GM23338 (cell line): ENCODE results near the gene SHCBP1L.

ENCODE experiments used
- CREB1 ChIP-seq: fragments of 250-450 bp; sonication (Bioruptor Pico); IDR thresholded peaks from 2 replicates; pipeline ENCODE4 v1.5.0; 2020; ENCODE audit warnings: low read depth, mild to moderate bottlenecking, moderate library complexity
- EZH2 ChIP-seq: fragments of 200-600 bp; sonication (generic); IDR thresholded peaks from one replicate; pipeline ENCODE4 v1.8.0; 2017; ENCODE audit warnings: antibody characterized with exemption, mild to moderate bottlenecking, low read depth; ENCODE audit not compliant: unreplicated experiment
- EZH2phosphoT487 ChIP-seq: fragments of 200-600 bp; sonication (generic); IDR thresholded peaks from one replicate; pipeline ENCODE4 v1.8.1; 2018; ENCODE audit warnings: antibody characterized with exemption; ENCODE audit not compliant: unreplicated experiment
- JUNB ChIP-seq: IDR thresholded peaks from one replicate; pipeline ENCODE4 v1.6.1; 2016; ENCODE audit warnings: antibody characterized with exemption; ENCODE audit not compliant: unreplicated experiment
- NANOG ChIP-seq: IDR thresholded peaks from 2 replicates; pipeline ENCODE4 v1.6.1; 2016; ENCODE audit warnings: antibody characterized with exemption, borderline replicate concordance
- POLR2AphosphoS5 ChIP-seq: IDR thresholded peaks from 2 replicates; pipeline ENCODE4 v1.6.1; 2016; ENCODE audit warnings: antibody characterized with exemption, low read depth
- REST ChIP-seq: IDR thresholded peaks from one replicate; pipeline ENCODE4 v1.6.1; 2018; ENCODE audit warnings: antibody characterized with exemption; ENCODE audit not compliant: unreplicated experiment
- STAT1 ChIP-seq: IDR thresholded peaks from one replicate; pipeline ENCODE4 v1.6.1; 2016; ENCODE audit warnings: antibody characterized with exemption; ENCODE audit not compliant: unreplicated experiment
- ZNF114 ChIP-seq: fragments of 250-450 bp; sonication (Bioruptor Pico); IDR thresholded peaks from 2 replicates; pipeline ENCODE4 v1.5.0; 2020; ENCODE audit warnings: mild to moderate bottlenecking, moderate library complexity
- ZNF331 ChIP-seq: fragments of 250-450 bp; sonication (Bioruptor Pico); IDR thresholded peaks from 2 replicates; pipeline ENCODE4 v1.5.0; 2020; ENCODE audit warnings: low read depth, mild to moderate bottlenecking, moderate library complexity
- TF ChIP-seq, protein P1 (sequence below), 2 experiments: fragments of 200-600 bp in 1 of 2; sonication (generic) in 1 of 2; conservative IDR thresholded peaks; 2 replicates each; pipeline versions ENCODE4 v1.5.1 to v1.6.1; 2016 to 2017; ENCODE audit warnings: antibody characterized with exemption in 2 of 2, low read depth in 2 of 2, mild to moderate bottlenecking in 2 of 2, moderate library complexity in 1 of 2
- TF ChIP-seq, protein P2 (sequence below): IDR thresholded peaks from 2 replicates; pipeline ENCODE4 v1.6.1; 2016; ENCODE audit warnings: antibody characterized with exemption

GRCh38 chr1:182990413-182991144 lies 37.6 kb upstream of the SHCBP1L start:
- TF ChIP-seq, protein P1, sequence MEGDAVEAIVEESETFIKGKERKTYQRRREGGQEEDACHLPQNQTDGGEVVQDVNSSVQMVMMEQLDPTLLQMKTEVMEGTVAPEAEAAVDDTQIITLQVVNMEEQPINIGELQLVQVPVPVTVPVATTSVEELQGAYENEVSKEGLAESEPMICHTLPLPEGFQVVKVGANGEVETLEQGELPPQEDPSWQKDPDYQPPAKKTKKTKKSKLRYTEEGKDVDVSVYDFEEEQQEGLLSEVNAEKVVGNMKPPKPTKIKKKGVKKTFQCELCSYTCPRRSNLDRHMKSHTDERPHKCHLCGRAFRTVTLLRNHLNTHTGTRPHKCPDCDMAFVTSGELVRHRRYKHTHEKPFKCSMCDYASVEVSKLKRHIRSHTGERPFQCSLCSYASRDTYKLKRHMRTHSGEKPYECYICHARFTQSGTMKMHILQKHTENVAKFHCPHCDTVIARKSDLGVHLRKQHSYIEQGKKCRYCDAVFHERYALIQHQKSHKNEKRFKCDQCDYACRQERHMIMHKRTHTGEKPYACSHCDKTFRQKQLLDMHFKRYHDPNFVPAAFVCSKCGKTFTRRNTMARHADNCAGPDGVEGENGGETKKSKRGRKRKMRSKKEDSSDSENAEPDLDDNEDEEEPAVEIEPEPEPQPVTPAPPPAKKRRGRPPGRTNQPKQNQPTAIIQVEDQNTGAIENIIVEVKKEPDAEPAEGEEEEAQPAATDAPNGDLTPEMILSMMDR (conservative IDR thresholded peaks at IDR 0.05; ENCODE audit: low read depth in 2 of 2), result no peak
- TF ChIP-seq EZH2 (no peak), EZH2phosphoT487 (no peak), POLR2AphosphoS5 (no peak), CREB1 (no peak), JUNB (no peak), REST (no peak), ZNF114 (CRISPR knock-in tag) (no peak), ZNF331 (no peak), STAT1 (no peak), NANOG (no peak)
- TF ChIP-seq, protein P2, sequence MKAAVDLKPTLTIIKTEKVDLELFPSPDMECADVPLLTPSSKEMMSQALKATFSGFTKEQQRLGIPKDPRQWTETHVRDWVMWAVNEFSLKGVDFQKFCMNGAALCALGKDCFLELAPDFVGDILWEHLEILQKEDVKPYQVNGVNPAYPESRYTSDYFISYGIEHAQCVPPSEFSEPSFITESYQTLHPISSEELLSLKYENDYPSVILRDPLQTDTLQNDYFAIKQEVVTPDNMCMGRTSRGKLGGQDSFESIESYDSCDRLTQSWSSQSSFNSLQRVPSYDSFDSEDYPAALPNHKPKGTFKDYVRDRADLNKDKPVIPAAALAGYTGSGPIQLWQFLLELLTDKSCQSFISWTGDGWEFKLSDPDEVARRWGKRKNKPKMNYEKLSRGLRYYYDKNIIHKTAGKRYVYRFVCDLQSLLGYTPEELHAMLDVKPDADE, result no peak
